GF-D8 (cell line): ENCODE measurements around the gene CEP20.

Source experiments
- DNase-seq: peaks from one replicate; lab custom pipeline; 2025; lab: John Stamatoyannopoulos, UW

CEP20 gene

GRCh38 chr16:15897834-15898254, 9.4 kb upstream of the CEP20 start:
- DNase-seq, result no peak

DNA sequence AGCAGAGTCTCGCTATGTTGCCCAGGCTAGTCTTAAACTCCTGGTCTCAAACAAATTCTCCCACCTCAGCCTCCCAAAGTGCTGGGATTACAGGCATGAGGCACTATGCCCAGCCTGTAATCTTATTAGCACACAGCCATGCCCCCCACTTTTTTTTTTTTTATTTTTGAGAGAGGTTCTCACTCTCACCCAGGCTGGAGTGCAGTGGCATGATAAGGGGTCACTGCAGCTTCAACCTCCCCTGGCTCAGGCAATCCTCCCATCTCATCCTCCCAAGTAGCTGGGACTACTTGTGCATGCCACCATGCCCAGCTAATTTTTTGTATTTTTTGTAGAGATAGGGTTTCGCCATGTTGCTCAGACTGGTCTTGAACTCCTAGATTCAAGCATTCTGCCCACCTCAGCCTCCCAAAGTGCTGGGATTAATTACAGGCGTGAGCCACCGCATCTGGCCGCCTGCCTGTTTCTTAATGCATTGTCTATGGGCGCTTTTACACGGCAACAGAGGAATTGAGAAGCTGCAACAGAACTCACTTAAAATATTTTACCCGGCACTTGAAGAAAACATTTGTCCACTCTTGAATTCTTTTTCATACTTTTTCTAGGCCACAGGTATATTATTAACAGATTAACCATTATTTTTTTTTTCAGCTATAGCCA, 8.8 kb upstream of the CEP20 start:
- no peak for DNase-seq

DNA sequence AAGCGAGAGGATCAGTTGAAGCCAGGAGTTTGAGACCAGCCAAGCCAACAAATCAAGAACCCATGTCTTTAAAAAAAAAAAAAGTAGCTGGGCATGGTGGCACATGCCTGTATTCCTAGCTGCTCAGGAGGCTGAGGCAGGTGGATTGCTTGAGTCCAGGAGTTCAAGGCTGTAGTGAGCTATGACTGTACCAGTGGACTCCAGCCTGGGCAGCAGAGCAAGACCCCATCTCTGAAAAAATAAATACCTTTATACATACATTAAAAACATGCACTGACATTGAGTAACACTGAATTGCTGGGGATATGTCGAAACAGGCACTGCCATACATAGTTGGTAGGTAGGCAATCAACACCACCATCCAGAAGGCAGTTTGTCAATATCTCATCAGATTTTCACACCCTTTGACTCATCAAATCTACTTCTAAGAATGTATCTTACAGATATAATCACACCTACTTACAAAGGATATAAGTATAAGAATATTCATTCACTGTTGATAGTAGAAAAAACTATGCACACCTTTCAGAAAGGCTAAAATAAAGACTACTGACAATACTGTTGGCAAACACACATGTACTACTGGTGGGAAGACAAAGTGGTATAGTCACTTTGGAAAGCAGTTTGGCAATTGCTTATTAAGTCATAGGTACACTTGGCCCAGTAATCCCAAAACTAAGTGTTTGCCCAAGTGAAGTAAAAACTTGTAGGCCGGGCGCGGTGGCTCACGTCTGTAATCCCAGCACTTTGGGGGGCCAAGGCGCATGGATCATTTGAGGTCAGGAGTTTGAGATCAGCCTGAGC, 6.4 kb upstream of the CEP20 start:
- no peak for DNase-seq

DNA sequence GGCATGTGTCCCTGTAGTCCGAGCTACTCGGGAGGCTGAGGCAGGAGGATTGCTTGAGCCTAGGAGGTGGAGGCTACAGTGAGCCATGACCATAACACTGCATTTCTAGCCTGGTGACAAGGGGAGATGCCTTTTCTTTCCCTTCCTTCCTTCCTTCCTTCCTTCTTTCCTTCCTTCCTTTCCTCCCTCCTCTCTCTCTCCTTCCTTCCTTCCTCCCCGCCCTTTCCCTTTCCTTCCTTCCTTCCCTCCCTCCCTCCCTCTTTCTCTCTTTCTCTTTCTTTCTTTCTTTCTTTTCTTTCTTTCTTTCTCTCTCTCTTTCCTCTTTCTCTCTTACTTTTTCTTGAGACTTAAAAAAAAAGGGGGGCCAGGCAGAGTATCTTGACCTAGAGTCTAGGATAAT, 3.1 kb upstream of the CEP20 start:
- no peak for DNase-seq

GRCh38 chr16:15887283-15887682, 1.1 kb downstream of the CEP20 start:
- no peak for DNase-seq

GRCh38 chr16:15886078-15886477, 2.3 kb downstream of the CEP20 start:
- DNase-seq, result no peak

GRCh38 chr16:15885560-15886001, 2.8 kb downstream of the CEP20 start:
- DNase-seq, result no peak

DNA sequence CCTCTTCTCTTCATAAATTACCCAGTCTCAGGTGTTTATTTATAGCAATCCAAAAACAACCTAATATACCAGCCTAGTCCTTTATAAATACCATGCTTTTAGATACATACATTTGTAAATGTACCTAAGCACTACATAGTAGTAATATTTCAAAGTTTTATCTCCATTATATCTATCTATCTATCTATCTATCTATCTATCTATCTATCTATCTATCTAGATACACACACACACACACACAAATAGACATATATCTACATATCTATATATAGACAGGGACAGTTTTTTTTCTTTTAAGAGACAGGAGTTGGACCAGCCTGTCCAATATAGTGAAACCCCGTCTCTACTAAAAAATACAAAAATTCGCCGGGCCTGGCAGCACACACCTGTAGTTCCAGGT, 5.8 kb downstream of the CEP20 start:
- no peak for DNase-seq

DNA sequence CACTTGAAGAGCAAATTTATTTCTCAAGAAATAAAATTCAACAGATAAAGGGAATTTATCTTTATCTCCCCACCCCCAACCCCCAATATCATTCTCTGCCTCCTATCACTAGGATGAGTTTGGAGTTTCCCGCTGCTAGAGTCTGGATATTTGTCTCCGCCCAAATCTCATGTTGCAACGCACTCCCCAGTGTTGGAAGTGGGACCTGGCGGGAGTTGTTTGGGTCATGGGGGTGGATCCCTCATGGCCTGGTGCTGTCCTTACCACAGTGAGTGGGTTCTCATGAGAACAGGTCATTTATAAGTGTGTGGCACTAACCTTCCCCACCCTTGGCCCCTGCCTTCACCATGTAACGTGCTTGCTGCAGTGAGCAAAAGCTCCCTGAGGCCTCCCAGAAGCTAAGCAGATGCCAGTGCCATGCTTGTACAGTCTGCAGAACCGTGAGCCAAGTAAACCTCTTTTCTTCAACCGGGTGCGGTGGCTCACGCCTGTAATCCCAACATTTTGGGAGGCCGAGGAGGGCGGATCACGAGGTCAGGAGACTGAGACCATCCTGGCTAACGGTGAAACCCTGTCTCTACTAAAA, 6.5 kb downstream of the CEP20 start:
- no peak for DNase-seq

- no peak for DNase-seq
Measured at GRCh38 chr16:15880434-15881308, 7.7 kb downstream of the CEP20 start.

DNA sequence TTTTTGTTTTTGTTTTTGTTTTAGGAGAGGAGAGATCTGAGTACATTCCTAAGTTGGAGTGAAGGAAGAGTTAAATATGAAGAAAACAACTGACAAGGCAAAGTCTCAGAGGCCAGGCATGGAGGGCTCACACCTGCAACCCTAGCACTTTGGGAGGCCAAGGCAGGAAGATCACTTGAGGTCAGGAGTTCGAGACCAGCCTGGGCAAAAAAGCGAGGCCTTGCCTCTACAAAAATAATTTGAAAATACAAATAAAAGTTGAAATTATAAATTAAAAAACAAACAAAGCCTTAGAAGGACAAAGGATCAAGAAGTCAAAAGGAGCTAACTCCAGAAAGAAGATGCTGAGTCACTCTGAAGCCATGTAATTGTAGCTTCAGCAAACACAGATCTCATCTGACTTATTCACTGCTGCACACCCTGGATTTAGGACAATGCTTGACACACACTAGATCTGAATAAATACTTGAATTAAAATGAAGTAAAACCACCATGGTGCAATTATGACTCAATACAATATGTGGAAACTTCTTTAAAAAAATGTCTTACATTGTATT, 9.1 kb downstream of the CEP20 start:
- peak; percentile 3 for DNase-seq

GRCh38 chr16:15876503-15876902, 11.9 kb downstream of the CEP20 start:
- DNase-seq, result no peak

GRCh38 chr16:15874745-15875314, 13.6 kb downstream of the CEP20 start:
- no peak for DNase-seq

DNA sequence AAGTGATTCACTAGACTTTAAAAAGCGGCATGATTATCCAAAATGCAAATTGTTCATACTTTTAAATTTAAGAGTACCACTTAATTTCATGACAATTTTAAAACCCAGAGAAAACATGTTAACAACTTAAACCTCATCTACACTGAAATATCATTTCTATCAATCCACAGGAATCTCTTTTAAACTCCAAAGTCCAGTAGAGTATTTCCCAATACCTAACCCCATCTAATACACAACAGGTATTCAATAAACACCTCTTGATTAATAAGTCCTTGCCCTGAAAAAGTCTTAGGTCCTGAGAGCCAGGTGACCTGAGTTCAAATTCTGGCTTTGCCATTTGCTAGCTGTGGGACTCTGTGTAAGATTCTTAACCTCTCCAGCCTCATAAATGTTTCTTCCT, 14.7 kb downstream of the CEP20 start:
- no peak for DNase-seq

DNA sequence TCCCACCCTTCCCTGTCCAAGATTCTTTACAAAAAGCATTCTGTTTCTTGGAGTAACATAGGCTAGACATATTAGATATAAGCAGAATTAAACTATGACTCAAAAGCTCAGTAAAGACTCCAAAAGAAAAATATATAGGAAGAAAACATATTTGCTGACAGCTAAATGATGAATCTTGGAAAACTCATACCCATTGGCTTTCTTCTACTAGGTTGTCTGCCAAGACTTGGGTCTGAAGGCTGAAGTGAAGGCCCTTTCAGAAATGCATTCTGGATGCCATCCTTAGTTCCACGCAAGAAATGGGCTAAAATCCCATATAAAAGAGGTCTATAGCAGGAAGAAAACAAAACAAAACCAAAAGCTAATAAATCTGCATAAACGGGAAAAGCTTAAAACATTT, 15.1 kb downstream of the CEP20 start:
- no peak for DNase-seq

- DNase-seq, result peak; percentile 8
Measured at GRCh38 chr16:15870011-15870410, 18.4 kb downstream of the CEP20 start.

- no peak for DNase-seq
Measured at GRCh38 chr16:15866451-15866850, 22.0 kb downstream of the CEP20 start.

GRCh38 chr16:15865742-15866141, 22.7 kb downstream of the CEP20 start:
- DNase-seq, result no peak

- DNase-seq, result no peak
Measured at GRCh38 chr16:15864939-15865338, 23.5 kb downstream of the CEP20 start.

DNA sequence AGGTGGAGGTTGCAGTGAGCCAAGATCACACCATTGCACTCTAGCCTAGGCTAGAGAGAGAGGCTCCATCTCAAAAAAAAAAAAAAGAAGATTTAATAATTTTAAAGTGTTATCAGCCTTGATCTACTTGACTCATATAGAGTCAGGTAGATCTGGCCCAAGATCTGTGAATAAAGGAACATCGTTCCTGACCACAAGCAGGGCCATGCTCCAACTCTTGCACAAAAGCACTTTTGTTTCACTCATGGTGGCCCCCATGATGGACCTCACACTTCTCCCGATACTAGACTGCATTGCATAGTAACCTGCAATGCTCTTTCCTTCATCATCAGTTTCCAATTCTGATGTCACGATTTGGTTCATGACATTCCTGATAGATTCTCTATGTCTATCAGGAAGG, 26.4 kb downstream of the CEP20 start:
- no peak for DNase-seq

DNA sequence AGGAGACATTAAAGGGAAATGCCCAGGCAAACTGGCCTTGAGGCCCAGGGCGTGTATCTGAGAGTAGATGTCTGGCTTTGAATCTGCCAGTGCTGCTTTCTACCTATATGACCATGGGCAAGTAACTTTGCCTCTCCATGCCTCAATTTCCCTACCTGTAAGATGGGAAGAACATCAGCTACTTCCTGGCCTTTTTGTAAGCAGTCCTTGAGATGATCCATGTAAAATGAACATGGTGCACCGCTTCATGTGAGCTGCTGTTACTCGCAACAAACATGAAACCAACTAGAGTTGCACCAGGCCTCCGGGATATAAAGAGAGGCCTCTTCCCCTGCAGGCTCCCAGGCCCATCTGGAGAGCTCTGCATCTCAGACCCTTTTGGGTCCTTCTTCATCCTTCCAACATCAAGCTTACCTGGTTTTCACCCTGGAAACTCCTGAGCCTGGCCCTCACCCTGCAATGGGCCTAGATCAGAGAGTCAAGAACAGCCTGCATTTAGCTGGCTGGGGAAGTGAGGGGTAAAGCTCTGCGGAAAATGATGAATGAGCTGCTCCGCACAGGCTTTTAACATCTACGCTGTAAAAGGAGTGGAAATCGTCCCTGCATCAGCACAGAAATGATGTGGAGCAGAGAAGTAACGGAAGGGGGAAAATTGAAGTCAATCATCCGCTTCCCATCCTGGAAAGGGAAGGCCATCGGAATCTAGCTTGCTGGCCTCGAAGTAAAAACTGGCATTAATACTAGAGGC, 29.3 kb downstream of the CEP20 start:
- DNase-seq, result no peak
